22Rv1 (cell line): Measurements from ENCODE around the gene PTBP1.
A peak's percentile ranks its signal among the peaks of the same experiment; 100 is the strongest.

Experiments used
- ZFX ChIP-seq: fragments of 450-650 bp; IDR thresholded peaks from 2 replicates; pipeline ENCODE4 v1.6.1; 2017; ENCODE audit warnings: antibody characterized with exemption, borderline replicate concordance
- TF ChIP-seq, protein P1 (sequence below): fragments of 450-650 bp; IDR thresholded peaks from 2 replicates; pipeline ENCODE4 v1.5.1; 2017; ENCODE audit warnings: mild to moderate bottlenecking

- TF ChIP-seq, protein P1, sequence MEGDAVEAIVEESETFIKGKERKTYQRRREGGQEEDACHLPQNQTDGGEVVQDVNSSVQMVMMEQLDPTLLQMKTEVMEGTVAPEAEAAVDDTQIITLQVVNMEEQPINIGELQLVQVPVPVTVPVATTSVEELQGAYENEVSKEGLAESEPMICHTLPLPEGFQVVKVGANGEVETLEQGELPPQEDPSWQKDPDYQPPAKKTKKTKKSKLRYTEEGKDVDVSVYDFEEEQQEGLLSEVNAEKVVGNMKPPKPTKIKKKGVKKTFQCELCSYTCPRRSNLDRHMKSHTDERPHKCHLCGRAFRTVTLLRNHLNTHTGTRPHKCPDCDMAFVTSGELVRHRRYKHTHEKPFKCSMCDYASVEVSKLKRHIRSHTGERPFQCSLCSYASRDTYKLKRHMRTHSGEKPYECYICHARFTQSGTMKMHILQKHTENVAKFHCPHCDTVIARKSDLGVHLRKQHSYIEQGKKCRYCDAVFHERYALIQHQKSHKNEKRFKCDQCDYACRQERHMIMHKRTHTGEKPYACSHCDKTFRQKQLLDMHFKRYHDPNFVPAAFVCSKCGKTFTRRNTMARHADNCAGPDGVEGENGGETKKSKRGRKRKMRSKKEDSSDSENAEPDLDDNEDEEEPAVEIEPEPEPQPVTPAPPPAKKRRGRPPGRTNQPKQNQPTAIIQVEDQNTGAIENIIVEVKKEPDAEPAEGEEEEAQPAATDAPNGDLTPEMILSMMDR: peak; percentile 30
- no peak for TF ChIP-seq ZFX
These were observed 25.9 kb upstream of the PTBP1 start for GRCh38 chr19:771332-771785.
